LNCAP (cell line): Measurements from ENCODE around the gene SOCS6.

Experiments
- CTCF ChIP-seq: fragments of 450-650 bp; IDR thresholded peaks from 2 replicates; pipeline ENCODE4 v1.5.1; 2017; ENCODE audit warnings: mild to moderate bottlenecking

The SOCS6 gene

GRCh38 chr18:70288851-70289328 lies at the start of gene SOCS6:
Gene SOCS6 (plus strand): TSS chr18:70289045. CDS start chr18:70324669, 35,624 bp downstream.
- no peak for TF ChIP-seq CTCF

GRCh38 chr18:70243131-70243929 lies 45.5 kb upstream of the SOCS6 start:
- no peak for TF ChIP-seq CTCF

GRCh38 chr18:70246061-70246466 lies 42.8 kb upstream of the SOCS6 start:
- TF ChIP-seq CTCF: no peak

GRCh38 chr18:70249118-70249517 lies 39.7 kb upstream of the SOCS6 start:
- no peak for TF ChIP-seq CTCF

- no peak for TF ChIP-seq CTCF
These were observed 38.1 kb upstream of the SOCS6 start for GRCh38 chr18:70250781-70251180.

- no peak for TF ChIP-seq CTCF
These were observed 32.7 kb upstream of the SOCS6 start for GRCh38 chr18:70256184-70256583.

- TF ChIP-seq CTCF: no peak
These were observed 31.9 kb upstream of the SOCS6 start for GRCh38 chr18:70256994-70257393.
